Fibroblast of lung (primary cell): ENCODE measurements around the gene BCL3. TPM values are rescaled to one million over a fixed set of nuclear protein-coding genes. Genes with fewer than 3 reads are reported as not detected.

Experiments
- DNase-seq, 2 donors: peaks; one replicate each; pipeline versions ENCODE4 v3.0.0 to v3.0.0-alpha.2; 2010; ENCODE audit warnings: low read depth in 2 of 2
- H2AFZ ChIP-seq: 2 replicates; pipeline ENCODE4 v1.5.1; 2012; ENCODE audit warnings: low read length, control low read depth, inconsistent platforms
- H3K27ac ChIP-seq: 2 replicates; pipeline ENCODE4 v1.5.1; 2011; ENCODE audit warnings: low read length, control low read depth; ENCODE audit not compliant: insufficient read depth
- H3K27me3 ChIP-seq: 2 replicates; pipeline ENCODE4 v1.5.1; 2011; ENCODE audit warnings: mild to moderate bottlenecking, low read length; ENCODE audit not compliant: control insufficient read depth, insufficient read depth
- H3K36me3 ChIP-seq: 2 replicates; pipeline ENCODE4 v1.5.1; 2011; ENCODE audit warnings: low read length; ENCODE audit not compliant: control insufficient read depth, insufficient read depth
- H3K4me1 ChIP-seq: 2 replicates; pipeline ENCODE4 v1.5.1; 2011; ENCODE audit warnings: low read length; ENCODE audit not compliant: control insufficient read depth, insufficient read depth; ENCODE audit errors: extremely low read depth
- H3K4me2 ChIP-seq: 2 replicates; pipeline ENCODE4 v1.5.1; 2011; ENCODE audit warnings: low read length, control low read depth; ENCODE audit not compliant: insufficient read depth; ENCODE audit errors: extremely low read depth
- H3K4me3 ChIP-seq, 4 experiments: fragments of 200-600 bp in 1 of 4; sonication (generic) in 1 of 4; replicated peaks in 1 of 4; 2 replicates each; pipeline ENCODE4 v1.5.1; 2011 to 2016; ENCODE audit warnings: low read length in 4 of 4, low read depth in 3 of 4, mild to moderate bottlenecking in 3 of 4, control low read depth in 2 of 4, inconsistent platforms in 1 of 4, mixed read lengths in 1 of 4; ENCODE audit not compliant: insufficient read depth in 1 of 4; ENCODE audit errors: control extremely low read depth in 1 of 4
- H3K79me2 ChIP-seq: 2 replicates; pipeline ENCODE4 v1.5.1; 2012; ENCODE audit warnings: mild to moderate bottlenecking, low read length, inconsistent platforms; ENCODE audit not compliant: control insufficient read depth, insufficient read depth
- H3K9ac ChIP-seq: 2 replicates; pipeline ENCODE4 v1.5.1; 2011; ENCODE audit warnings: mild to moderate bottlenecking, low read length, control low read depth; ENCODE audit not compliant: insufficient read depth
- H3K9me3 ChIP-seq: 2 replicates; pipeline ENCODE4 v1.5.1; 2012; ENCODE audit warnings: low read depth, low read length; ENCODE audit not compliant: control insufficient read depth, insufficient read depth
- H4K20me1 ChIP-seq: 2 replicates; pipeline ENCODE4 v1.5.1; 2011; ENCODE audit warnings: low read length; ENCODE audit not compliant: control insufficient read depth, insufficient read depth; ENCODE audit errors: extremely low read depth
- EZH2 ChIP-seq: IDR thresholded peaks from 2 replicates; pipeline ENCODE4 v1.5.1; 2012; ENCODE audit warnings: low read length, control low read depth, mild to moderate bottlenecking; ENCODE audit errors: missing control alignments
- polyA plus RNA-seq, 2 donors: library from polyadenylated mRNA; depleted of rRNA in 1 of 2; stranded (reverse) in 1 of 2; unstranded in 1 of 2; fragments of >200 nt; gene quantifications; 2 replicates each; pipeline ENCODE4 v1.2.1, GENCODE V29; 2011 to 2012; ENCODE audit warnings: missing spikeins in 1 of 2
- total RNA-seq: library from RNA; depleted of rRNA; stranded (reverse); fragments of >200 nt; gene quantifications from 2 replicates; pipeline ENCODE4 v1.2.1, GENCODE V29; 2014
- TF ChIP-seq, protein P1 (sequence below), 2 donors: IDR thresholded peaks in 1 of 2; conservative IDR thresholded peaks in 1 of 2; 1 replicate in 1 of 2; 2 replicates in 1 of 2; pipeline ENCODE4 v1.5.1; 2011 to 2012; ENCODE audit warnings: low read length in 2 of 2, control low read depth in 1 of 2, inconsistent platforms in 1 of 2, low read depth in 1 of 2, mild to moderate bottlenecking in 1 of 2

Gene BCL3
- total and polyA plus RNA-seq, 2 donors (not counting 1 experiment from before 2014, with no cell fraction given), result 6.8 to 20.6 TPM

DNA sequence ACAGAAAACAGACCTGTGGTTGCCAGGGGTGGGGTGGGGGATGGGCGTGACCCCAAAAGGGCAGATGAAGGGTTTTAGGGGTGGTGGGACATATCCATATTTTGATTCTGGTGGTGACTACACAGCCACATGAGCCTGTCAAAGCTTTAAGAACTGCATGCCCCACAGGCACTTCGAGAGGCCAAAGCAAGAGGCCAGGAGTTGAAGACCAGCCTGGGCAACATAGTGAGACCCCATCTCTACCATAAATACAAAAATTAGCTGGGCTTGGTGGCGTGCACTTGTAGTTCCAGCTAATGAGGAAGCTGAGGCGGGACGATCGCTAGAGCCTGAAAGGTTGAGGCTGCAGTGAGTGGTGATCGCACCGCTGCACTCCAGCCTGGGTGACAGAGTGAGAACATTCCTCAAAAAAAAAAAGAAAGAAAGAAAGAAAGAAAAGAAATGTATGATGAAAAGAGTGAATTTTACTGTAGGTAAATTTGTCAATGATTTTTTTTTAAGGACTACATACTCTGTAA, 18.9 kb upstream of the BCL3 start:
- H3K4me1 ChIP-seq, result peaks cover 2% of the 10 kb centered on the region
- no peaks in the 10 kb centered on the region for H3K27me3 ChIP-seq
- TF ChIP-seq, protein P1, sequence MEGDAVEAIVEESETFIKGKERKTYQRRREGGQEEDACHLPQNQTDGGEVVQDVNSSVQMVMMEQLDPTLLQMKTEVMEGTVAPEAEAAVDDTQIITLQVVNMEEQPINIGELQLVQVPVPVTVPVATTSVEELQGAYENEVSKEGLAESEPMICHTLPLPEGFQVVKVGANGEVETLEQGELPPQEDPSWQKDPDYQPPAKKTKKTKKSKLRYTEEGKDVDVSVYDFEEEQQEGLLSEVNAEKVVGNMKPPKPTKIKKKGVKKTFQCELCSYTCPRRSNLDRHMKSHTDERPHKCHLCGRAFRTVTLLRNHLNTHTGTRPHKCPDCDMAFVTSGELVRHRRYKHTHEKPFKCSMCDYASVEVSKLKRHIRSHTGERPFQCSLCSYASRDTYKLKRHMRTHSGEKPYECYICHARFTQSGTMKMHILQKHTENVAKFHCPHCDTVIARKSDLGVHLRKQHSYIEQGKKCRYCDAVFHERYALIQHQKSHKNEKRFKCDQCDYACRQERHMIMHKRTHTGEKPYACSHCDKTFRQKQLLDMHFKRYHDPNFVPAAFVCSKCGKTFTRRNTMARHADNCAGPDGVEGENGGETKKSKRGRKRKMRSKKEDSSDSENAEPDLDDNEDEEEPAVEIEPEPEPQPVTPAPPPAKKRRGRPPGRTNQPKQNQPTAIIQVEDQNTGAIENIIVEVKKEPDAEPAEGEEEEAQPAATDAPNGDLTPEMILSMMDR (conservative IDR thresholded peaks at IDR 0.05 in 1 of 2, IDR thresholded peaks at IDR 0.05 in 1 of 2; ENCODE audit: low read depth in 1 of 2, low read length in 2 of 2), result no peak
- TF ChIP-seq EZH2, result no peak
- H3K9me3 ChIP-seq, result no peaks in the 10 kb centered on the region
- no peaks in the 10 kb centered on the region for H4K20me1 ChIP-seq
- no peak overlapping the region for H3K4me3 ChIP-seq
- DNase-seq, result no peak
- H3K9ac ChIP-seq, result no peak overlapping the region
- no peaks in the 10 kb centered on the region for H3K79me2 ChIP-seq
- H3K36me3 ChIP-seq, result no peaks in the 10 kb centered on the region
- H3K4me2 ChIP-seq, result no peak overlapping the region
- H2AFZ ChIP-seq, result no peak overlapping the region
- no peak overlapping the region for H3K27ac ChIP-seq

DNA sequence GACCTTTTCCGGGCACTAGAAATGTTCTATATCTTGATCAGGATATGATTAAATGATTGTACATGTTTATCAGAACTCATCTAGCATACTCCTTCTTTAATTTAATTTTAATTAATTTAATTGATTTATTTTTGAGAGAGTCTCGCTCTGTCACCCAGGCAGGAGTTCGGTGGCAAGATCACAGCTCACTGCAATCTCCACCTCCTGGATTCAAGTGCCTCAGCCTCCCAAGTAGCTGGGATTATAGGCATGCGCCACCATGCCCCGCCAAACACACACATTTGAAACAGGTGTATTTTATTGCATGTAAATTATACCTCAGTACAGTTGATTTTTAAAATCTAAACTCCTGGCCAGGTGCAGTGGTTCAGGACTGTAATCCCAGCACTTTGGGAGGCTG, 17.4 kb upstream of the BCL3 start:
- H3K27ac ChIP-seq, result no peak overlapping the region
- no peak for DNase-seq
- no peak overlapping the region for H2AFZ ChIP-seq
- H3K79me2 ChIP-seq, result no peaks in the 10 kb centered on the region
- no peak overlapping the region for H3K4me2 ChIP-seq
- H3K9ac ChIP-seq, result no peak overlapping the region
- no peaks in the 10 kb centered on the region for H4K20me1 ChIP-seq
- no peaks in the 10 kb centered on the region for H3K27me3 ChIP-seq
- TF ChIP-seq, protein P1 (conservative IDR thresholded peaks at IDR 0.05 in 1 of 2, IDR thresholded peaks at IDR 0.05 in 1 of 2; ENCODE audit: low read depth in 1 of 2, low read length in 2 of 2), result no peak
- TF ChIP-seq EZH2, result no peak
- H3K9me3 ChIP-seq, result no peaks in the 10 kb centered on the region
- H3K4me1 ChIP-seq, result no peaks in the 10 kb centered on the region
- H3K4me3 ChIP-seq, result no peak overlapping the region
- H3K36me3 ChIP-seq, result no peaks in the 10 kb centered on the region

DNA sequence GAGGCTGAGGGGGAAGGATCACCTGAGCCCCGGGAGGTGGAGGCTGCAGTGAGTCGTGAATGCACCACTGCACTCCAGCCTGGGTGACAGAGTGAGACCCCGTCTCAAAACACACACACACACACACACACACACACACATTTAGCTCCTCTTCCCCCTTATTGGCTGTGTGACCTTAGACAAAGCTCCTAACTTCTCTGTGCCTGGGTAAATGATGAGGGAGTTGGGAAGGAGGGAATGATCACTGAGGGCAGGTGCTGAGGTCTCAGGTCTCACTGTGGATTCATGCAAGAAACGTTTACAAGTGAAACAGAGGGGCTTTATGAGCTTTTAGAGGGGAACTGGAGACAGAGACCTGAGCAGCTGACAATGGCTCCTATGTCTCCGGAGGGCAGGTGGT, 16.9 kb upstream of the BCL3 start:
- TF ChIP-seq, protein P1 (conservative IDR thresholded peaks at IDR 0.05 in 1 of 2, IDR thresholded peaks at IDR 0.05 in 1 of 2; ENCODE audit: low read depth in 1 of 2, low read length in 2 of 2), result no peak
- no peak for TF ChIP-seq EZH2
- Histone ChIP-seq H3K9me3 (no peaks in the 10 kb centered on the region), H3K27me3 (no peaks in the 10 kb centered on the region), H3K79me2 (no peaks in the 10 kb centered on the region), H2AFZ (no peak overlapping the region), H3K4me1 (no peaks in the 10 kb centered on the region), H3K4me3 (no peak overlapping the region), H3K27ac (no peak overlapping the region), H4K20me1 (no peaks in the 10 kb centered on the region), H3K36me3 (no peaks in the 10 kb centered on the region), H3K4me2 (no peak overlapping the region), H3K9ac (no peak overlapping the region)
- DNase-seq, result no peak
